ENCODE data around the gene ABCC12.

DNA sequence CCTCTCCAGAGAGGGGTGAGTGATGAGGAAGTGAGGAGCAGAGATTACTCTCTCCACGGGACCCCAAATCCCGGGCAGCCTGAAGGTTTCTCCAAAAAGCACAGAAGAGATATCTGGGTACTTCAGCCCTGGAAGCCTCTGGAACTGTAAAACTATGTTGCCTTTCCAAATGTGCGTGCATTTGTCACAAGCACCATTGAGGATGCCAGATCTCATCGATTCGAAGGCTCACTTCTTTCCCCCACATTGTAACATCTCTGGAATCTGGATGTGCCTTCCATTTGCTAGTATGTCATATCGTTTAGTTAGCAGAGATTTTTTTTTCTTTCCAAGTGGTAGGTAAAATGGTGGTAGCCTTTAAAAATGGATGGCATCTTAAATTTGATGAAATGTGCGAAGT lies 45.8 kb downstream of the ABCC12 start:
- TF ChIP-seq, protein P1, sequence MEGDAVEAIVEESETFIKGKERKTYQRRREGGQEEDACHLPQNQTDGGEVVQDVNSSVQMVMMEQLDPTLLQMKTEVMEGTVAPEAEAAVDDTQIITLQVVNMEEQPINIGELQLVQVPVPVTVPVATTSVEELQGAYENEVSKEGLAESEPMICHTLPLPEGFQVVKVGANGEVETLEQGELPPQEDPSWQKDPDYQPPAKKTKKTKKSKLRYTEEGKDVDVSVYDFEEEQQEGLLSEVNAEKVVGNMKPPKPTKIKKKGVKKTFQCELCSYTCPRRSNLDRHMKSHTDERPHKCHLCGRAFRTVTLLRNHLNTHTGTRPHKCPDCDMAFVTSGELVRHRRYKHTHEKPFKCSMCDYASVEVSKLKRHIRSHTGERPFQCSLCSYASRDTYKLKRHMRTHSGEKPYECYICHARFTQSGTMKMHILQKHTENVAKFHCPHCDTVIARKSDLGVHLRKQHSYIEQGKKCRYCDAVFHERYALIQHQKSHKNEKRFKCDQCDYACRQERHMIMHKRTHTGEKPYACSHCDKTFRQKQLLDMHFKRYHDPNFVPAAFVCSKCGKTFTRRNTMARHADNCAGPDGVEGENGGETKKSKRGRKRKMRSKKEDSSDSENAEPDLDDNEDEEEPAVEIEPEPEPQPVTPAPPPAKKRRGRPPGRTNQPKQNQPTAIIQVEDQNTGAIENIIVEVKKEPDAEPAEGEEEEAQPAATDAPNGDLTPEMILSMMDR (IDR thresholded peaks at IDR 0.05): no peak
- no peak for TF ChIP-seq EZH2 (IDR thresholded peaks at IDR 0.05)
- TF ChIP-seq EZH2phosphoT487 (IDR thresholded peaks at IDR 0.05): no peak
